GM12892 (cell line): Measurements from ENCODE around the gene PRPF19.
A peak's percentile ranks its signal among the peaks of the same experiment; 100 is the strongest.

Experiments
- DNase-seq: peaks from one replicate; pipeline ENCODE4 v3.0.0; 2011; ENCODE audit not compliant: insufficient read length
- FAIRE-seq: peaks from 2 replicates; lab custom pipeline; 2011; peaks lifted over from hg19 to GRCh38; lab: Jason Lieb, UNC
- POLR2A ChIP-seq: IDR thresholded peaks from 2 replicates; pipeline ENCODE4 v1.6.1; 2011; ENCODE audit warnings: low read depth, low read length, control low read depth
- POLR2AphosphoS5 ChIP-seq: IDR thresholded peaks from 2 replicates; pipeline ENCODE4 v1.6.1; 2011; ENCODE audit warnings: low read depth, low read length, control low read depth
- TAF1 ChIP-seq: IDR thresholded peaks from 2 replicates; pipeline ENCODE4 v1.6.1; 2011; ENCODE audit warnings: low read depth, mild to moderate bottlenecking, control low read depth, low read length, borderline replicate concordance

PRPF19 gene

GRCh38 chr11:60937144-60937527, 30.8 kb upstream of the PRPF19 start:
- TF ChIP-seq POLR2A (no peak), POLR2AphosphoS5 (no peak), TAF1 (no peak)
- no peak for DNase-seq
- FAIRE-seq = no peak

- no peak for FAIRE-seq
These were observed 30.2 kb upstream of the PRPF19 start for GRCh38 chr11:60936467-60937143.

GRCh38 chr11:60935676-60936442, 29.5 kb upstream of the PRPF19 start:
- DNase-seq (no peak), FAIRE-seq (peak; percentile 81)

More at GRCh38 chr11:60936467-60937143, 30.2 kb upstream of the PRPF19 start:
- DNase-seq = no peak
- TF ChIP-seq POLR2AphosphoS5 = peak; percentile 7
- no peak for TF ChIP-seq TAF1
- peak; percentile 40; the same call in 1 of the 2 replicates for TF ChIP-seq POLR2A

GRCh38 chr11:60934790-60935605, 28.6 kb upstream of the PRPF19 start:
- FAIRE-seq = peak; percentile 50
- no peak for DNase-seq
- peak; percentile 32 for TF ChIP-seq POLR2A
- TF ChIP-seq TAF1 = no peak
- peak; percentile 74; the same call in 1 of the 2 replicates for TF ChIP-seq POLR2AphosphoS5

More at GRCh38 chr11:60935676-60936442, 29.5 kb upstream of the PRPF19 start:
- TF ChIP-seq POLR2A (peak; percentile 54), TAF1 (no peak), POLR2AphosphoS5 (peak; percentile 59; the same call in 1 of the 2 replicates)

GRCh38 chr11:60934124-60934789, 27.9 kb upstream of the PRPF19 start:
- DNase-seq = no peak
- TF ChIP-seq TAF1 (no peak), POLR2AphosphoS5 (peak; percentile 2; the same call in 1 of the 2 replicates), POLR2A (no peak)
- FAIRE-seq = no peak

- DNase-seq = no peak
- no peak for FAIRE-seq
- peak; percentile 49 for TF ChIP-seq POLR2A
- no peak for TF ChIP-seq TAF1
- TF ChIP-seq POLR2AphosphoS5 = peak; percentile 36; the same call in 1 of the 2 replicates
These were observed 27.2 kb upstream of the PRPF19 start for GRCh38 chr11:60933416-60934123.

- TF ChIP-seq TAF1 = no peak
- TF ChIP-seq POLR2A = peak; percentile 42; the same call in 1 of the 2 replicates
- DNase-seq (no peak), FAIRE-seq (peak; percentile 81)
These were observed 26.4 kb upstream of the PRPF19 start for GRCh38 chr11:60932605-60933356.

GRCh38 chr11:60931917-60932316, 25.5 kb upstream of the PRPF19 start:
- FAIRE-seq (peak; percentile 81), DNase-seq (no peak)
- no peak for TF ChIP-seq TAF1
- TF ChIP-seq POLR2A = no peak
- TF ChIP-seq POLR2AphosphoS5 = no peak; the same call in 1 of the 2 replicates

- DNase-seq (no peak), FAIRE-seq (no peak)
These were observed 24.0 kb upstream of the PRPF19 start for GRCh38 chr11:60930394-60930793.

GRCh38 chr11:60929764-60930163, 23.4 kb upstream of the PRPF19 start:
- TF ChIP-seq POLR2A (0 out of 2 replicates have a peak, but pooled peaks have one; percentile 13), POLR2AphosphoS5 (no peak)
- no peak for DNase-seq
- no peak for FAIRE-seq

More at GRCh38 chr11:60930394-60930793, 24.0 kb upstream of the PRPF19 start:
- TF ChIP-seq POLR2AphosphoS5 = no peak
- TF ChIP-seq POLR2A = no peak
- no peak for TF ChIP-seq TAF1
